Endothelial cell of umbilical vein (primary cell): ENCODE results near the gene SAMD4B. TPM values are rescaled to one million over a fixed set of nuclear protein-coding genes. Genes with fewer than 3 reads are reported as not detected.

Source experiments
- BruUV-seq: library from RNA; stranded (reverse); fragments of 400-500 nt; replicated peaks from 2 replicates; lab custom pipeline; 2021; lab: Mats Ljungman, UMichigan
- CTCF ChIA-PET: fragments of 300-600, 350-600 bp; sonication (Branson Sonifier 250); formaldehyde crosslinking; loops from one replicate; lab custom pipeline; 2021; ENCODE audit warnings: antibody characterized with exemption, inconsistent platforms; lab: Charles Lee
- POLR2A ChIA-PET: fragments of 300-600, 350-600 bp; sonication (Branson Sonifier 250); formaldehyde crosslinking; loops from one replicate; lab custom pipeline; 2021; ENCODE audit warnings: antibody characterized with exemption, inconsistent platforms; lab: Charles Lee
- DNase-seq: peaks from one replicate; pipeline ENCODE4 v3.0.0-alpha.2; 2011; ENCODE audit warnings: low read depth, low spot score
- FAIRE-seq: peaks from 2 replicates; lab custom pipeline; 2011; peaks lifted over from hg19 to GRCh38; lab: Jason Lieb, UNC
- H2AFZ ChIP-seq: 2 replicates; pipeline ENCODE4 v1.6.0; 2012; ENCODE audit warnings: low read depth, low read length, control low read depth, inconsistent platforms
- H3K27ac ChIP-seq: 2 replicates; pipeline ENCODE4 v1.5.1; 2011; ENCODE audit warnings: low read depth, mild to moderate bottlenecking, control low read depth, low read length, moderate library complexity; ENCODE audit not compliant: insufficient read depth
- H3K27me3 ChIP-seq, 2 experiments: 2 replicates each; pipeline versions ENCODE4 v1.6.0 to v1.6.1; 2011; ENCODE audit warnings: low read length in 2 of 2, mixed read lengths in 1 of 2; ENCODE audit not compliant: control insufficient read depth in 2 of 2, insufficient read depth in 2 of 2
- H3K36me3 ChIP-seq, 2 experiments: 2 replicates in 1 of 2; 3 replicates in 1 of 2; pipeline ENCODE4 v1.5.1; 2011; ENCODE audit warnings: low read length in 2 of 2, mild to moderate bottlenecking in 1 of 2, moderate library complexity in 1 of 2; ENCODE audit not compliant: control insufficient read depth in 2 of 2, insufficient read depth in 2 of 2; ENCODE audit errors: extremely low read depth in 1 of 2
- H3K4me1 ChIP-seq: 3 replicates; pipeline ENCODE4 v1.5.1; 2011; ENCODE audit warnings: mild to moderate bottlenecking, low read length; ENCODE audit not compliant: control insufficient read depth, insufficient read depth; ENCODE audit errors: extremely low read depth
- H3K4me2 ChIP-seq: 2 replicates; pipeline ENCODE4 v1.6.1; 2011; ENCODE audit warnings: low read length, control low read depth, mixed read lengths; ENCODE audit not compliant: insufficient read depth
- H3K4me3 ChIP-seq, 3 experiments: fragments of 200-600 bp in 1 of 3; sonication (generic), shearing (Covaris generic) in 1 of 3; replicated peaks in 1 of 3; 2 replicates each; pipeline ENCODE4 v1.5.1; 2011 to 2016; ENCODE audit warnings: control low read depth in 3 of 3, low read length in 3 of 3, mild to moderate bottlenecking in 2 of 3, inconsistent platforms in 1 of 3, low read depth in 1 of 3, moderate library complexity in 1 of 3; ENCODE audit not compliant: insufficient read depth in 1 of 3
- H3K79me2 ChIP-seq: 2 replicates; pipeline ENCODE4 v1.6.0; 2012; ENCODE audit warnings: low read length, inconsistent platforms; ENCODE audit not compliant: control insufficient read depth, insufficient read depth
- H3K9ac ChIP-seq: replicated peaks from 2 replicates; pipeline ENCODE3; 2011; ENCODE audit warnings: low read length, control low read depth; ENCODE audit not compliant: insufficient read depth; ENCODE audit errors: extremely low read depth
- H3K9me1 ChIP-seq: replicated peaks from 3 replicates; pipeline ENCODE4 v1.6.0; 2011; ENCODE audit warnings: mild to moderate bottlenecking, low read length; ENCODE audit not compliant: control insufficient read depth, insufficient read depth; ENCODE audit errors: extremely low read depth
- H3K9me3 ChIP-seq: replicated peaks from 2 replicates; pipeline ENCODE4 v1.5.1; 2012; ENCODE audit warnings: low read length, inconsistent platforms; ENCODE audit not compliant: control insufficient read depth, insufficient read depth
- H4K20me1 ChIP-seq: replicated peaks from 2 replicates; pipeline ENCODE3; 2011; ENCODE audit warnings: mild to moderate bottlenecking, low read length; ENCODE audit not compliant: control insufficient read depth, insufficient read depth; ENCODE audit errors: extremely low read depth
- EZH2 ChIP-seq: IDR thresholded peaks from 2 replicates; pipeline ENCODE4 v1.6.1; 2012; ENCODE audit warnings: borderline replicate concordance, low read depth, mild to moderate bottlenecking, moderate library complexity, low read length, inconsistent platforms; ENCODE audit not compliant: severe bottlenecking
- FOS ChIP-seq: IDR thresholded peaks from 2 replicates; pipeline ENCODE4 v1.6.1; 2011; ENCODE audit warnings: mild to moderate bottlenecking, low read length, moderate library complexity, borderline replicate concordance; ENCODE audit not compliant: insufficient read depth
- GATA2 ChIP-seq: IDR thresholded peaks from 2 replicates; pipeline ENCODE4 v1.7.0; 2011; ENCODE audit warnings: low read depth, mild to moderate bottlenecking, moderate library complexity, mixed read lengths, low read length; ENCODE audit not compliant: insufficient read length, insufficient read depth
- JUN ChIP-seq: IDR thresholded peaks from 2 replicates; pipeline ENCODE4 v1.6.1; 2011; ENCODE audit warnings: borderline replicate concordance, low read depth; ENCODE audit not compliant: insufficient read length, insufficient read depth
- MAX ChIP-seq: IDR thresholded peaks from 2 replicates; pipeline ENCODE4 v1.6.1; 2011; ENCODE audit not compliant: insufficient read depth, insufficient read length
- MYC ChIP-seq: IDR thresholded peaks from one replicate; pipeline ENCODE4 v1.6.1; 2011; ENCODE audit warnings: mild to moderate bottlenecking, low read depth, low read length
- POLR2A ChIP-seq: IDR thresholded peaks from 2 replicates; pipeline ENCODE4 v1.6.1; 2012; ENCODE audit warnings: low read depth, mild to moderate bottlenecking, control low read depth, low read length
- POLR2AphosphoS5 ChIP-seq: IDR thresholded peaks from 2 replicates; pipeline ENCODE4 v1.6.1; 2012; ENCODE audit warnings: low read depth, mild to moderate bottlenecking, control low read depth, low read length, moderate library complexity; ENCODE audit not compliant: insufficient read depth
- dilution Hi-C: fragments of 300-500 bp; cut with MboI; formaldehyde crosslinking; loops from one replicate; pipeline ENCODE4 v1.15.0; 2019; ENCODE audit warnings: low sequenced_read_pairs; ENCODE audit not compliant: extremely low pct_ligation_motif_present
- intact Hi-C: fragments of 100-400 bp; cut with micrococcal nuclease; formaldehyde crosslinking; loops from one replicate; pipeline ENCODE4 v1.10.0; 2022
- polyA plus RNA-seq, 4 experiments: library from polyadenylated mRNA; depleted of rRNA in 3 of 4; stranded (reverse) in 3 of 4; unstranded in 1 of 4; fragments of >200 nt; gene quantifications; 2 replicates each; pipeline versions ENCODE4 v1.2.1 to v1.2.3, GENCODE V29; 2011 to 2012; ENCODE audit warnings: missing spikeins in 1 of 4
- total RNA-seq: library from RNA; stranded (reverse); gene quantifications from 2 replicates; pipeline ENCODE4 v1.2.3, GENCODE V29; 2021
- TF ChIP-seq, protein P1 (sequence below), 2 donors: IDR thresholded peaks; 1 replicate in 1 of 2; 2 replicates in 1 of 2; pipeline ENCODE4 v1.5.1; 2011; ENCODE audit warnings: low read length in 2 of 2, mild to moderate bottlenecking in 2 of 2, moderate library complexity in 2 of 2, control low read depth in 1 of 2, inconsistent platforms in 1 of 2, low read depth in 1 of 2; ENCODE audit not compliant: insufficient read depth in 1 of 2; ENCODE audit errors: extremely low read depth in 1 of 2

The SAMD4B gene
- total and polyA plus RNA-seq, 2 donors (not counting 3 experiments of a cell fraction or from before 2014, with no cell fraction given) = 82.1 to 84.2 TPM

DNA sequence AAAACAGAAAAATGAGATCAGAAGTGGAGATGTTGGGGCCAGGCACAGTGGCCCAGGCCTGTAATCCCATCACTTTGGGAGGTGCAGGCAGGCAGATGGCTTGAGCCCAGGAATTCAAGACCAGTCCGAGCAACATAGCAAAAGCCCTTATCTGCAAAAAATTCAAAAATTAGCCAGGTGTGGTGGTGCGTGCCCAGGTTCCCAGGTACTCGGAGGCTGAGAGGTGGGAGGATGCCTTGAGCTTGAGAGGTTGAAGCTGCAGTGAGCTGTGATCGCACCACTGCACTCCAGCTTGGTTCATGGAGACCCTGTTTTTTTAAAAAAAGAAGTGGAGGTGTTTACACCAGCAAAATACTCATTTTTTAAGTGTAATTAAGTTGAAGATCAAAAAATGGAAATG is 57.8 kb downstream of the SAMD4B start:
- dilution Hi-C loops (no loop called here), intact Hi-C loops (no loop called here)
- BruUV-seq = no TSS peak
- no peak for FAIRE-seq
- Histone ChIP-seq H3K9ac (no peak overlapping the region), H3K9me1 (no peaks in the 10 kb centered on the region), H3K79me2 (no peaks in the 10 kb centered on the region), H3K27me3 (no peaks in the 10 kb centered on the region), H3K4me2 (no peak overlapping the region), H2AFZ (no peak overlapping the region), H3K36me3 (peaks cover 0 to 6% of the 10 kb centered on the region in 2 experiments), H3K9me3 (no peaks in the 10 kb centered on the region), H3K4me3 (no peak overlapping the region), H4K20me1 (no peaks in the 10 kb centered on the region), H3K4me1 (peaks cover 20% of the 10 kb centered on the region), H3K27ac (no peak overlapping the region)
- TF ChIP-seq GATA2 (no peak), POLR2AphosphoS5 (no peak), JUN (no peak), POLR2A (no peak), FOS (no peak), MAX (no peak), MYC (no peak), EZH2 (no peak)
- TF ChIP-seq, protein P1, sequence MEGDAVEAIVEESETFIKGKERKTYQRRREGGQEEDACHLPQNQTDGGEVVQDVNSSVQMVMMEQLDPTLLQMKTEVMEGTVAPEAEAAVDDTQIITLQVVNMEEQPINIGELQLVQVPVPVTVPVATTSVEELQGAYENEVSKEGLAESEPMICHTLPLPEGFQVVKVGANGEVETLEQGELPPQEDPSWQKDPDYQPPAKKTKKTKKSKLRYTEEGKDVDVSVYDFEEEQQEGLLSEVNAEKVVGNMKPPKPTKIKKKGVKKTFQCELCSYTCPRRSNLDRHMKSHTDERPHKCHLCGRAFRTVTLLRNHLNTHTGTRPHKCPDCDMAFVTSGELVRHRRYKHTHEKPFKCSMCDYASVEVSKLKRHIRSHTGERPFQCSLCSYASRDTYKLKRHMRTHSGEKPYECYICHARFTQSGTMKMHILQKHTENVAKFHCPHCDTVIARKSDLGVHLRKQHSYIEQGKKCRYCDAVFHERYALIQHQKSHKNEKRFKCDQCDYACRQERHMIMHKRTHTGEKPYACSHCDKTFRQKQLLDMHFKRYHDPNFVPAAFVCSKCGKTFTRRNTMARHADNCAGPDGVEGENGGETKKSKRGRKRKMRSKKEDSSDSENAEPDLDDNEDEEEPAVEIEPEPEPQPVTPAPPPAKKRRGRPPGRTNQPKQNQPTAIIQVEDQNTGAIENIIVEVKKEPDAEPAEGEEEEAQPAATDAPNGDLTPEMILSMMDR (IDR thresholded peaks at IDR 0.05; ENCODE audit: extremely low read depth in 1 of 2, insufficient read depth in 1 of 2, low read depth in 1 of 2, low read length in 2 of 2) = no peak
- ChIA-PET CTCF (interaction anchor here (2.9 kb wide), 1 partner anchor 12 kb away, joined by 22 read pairs; the partner anchor contains the start of gene PLEKHG2), POLR2A (interaction anchor here (0.8 to 1.4 kb wide), 2 partner anchors 9 to 11 kb away, joined by 3 read pairs; partner anchors contain the start of genes MED29 and PAF1)
- DNase-seq = no peak
